NCI-H1694 (cell line): ENCODE measurements around the gene ACVR2A.

Experiments used
- DNase-seq: peaks from one replicate; lab custom pipeline; 2025; lab: John Stamatoyannopoulos, UW

Gene ACVR2A

GRCh38 chr2:147855316-147855715 is 10.5 kb downstream of the ACVR2A start:
- DNase-seq, result no peak

DNA sequence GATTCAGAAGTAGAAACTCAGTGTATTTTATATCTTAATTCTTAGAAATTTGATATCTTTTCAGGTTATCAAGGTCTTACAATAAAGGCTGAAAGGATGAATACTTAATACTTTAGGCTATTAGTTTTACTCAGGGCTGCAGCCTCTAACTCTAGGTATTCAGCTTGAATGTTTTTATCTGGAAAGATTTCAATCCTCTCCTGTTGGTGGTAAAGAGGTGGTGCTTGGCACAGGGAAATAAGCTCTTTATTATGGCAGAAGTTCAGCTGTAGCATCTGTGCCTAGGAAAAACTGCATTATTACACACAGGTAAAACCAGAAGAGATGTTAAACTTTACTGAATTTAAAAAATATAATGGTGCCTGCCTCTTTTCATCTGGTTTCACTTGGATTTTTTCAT is 11.1 kb downstream of the ACVR2A start:
- no peak for DNase-seq

GRCh38 chr2:147860009-147860408 is 15.2 kb downstream of the ACVR2A start:
- no peak for DNase-seq

DNA sequence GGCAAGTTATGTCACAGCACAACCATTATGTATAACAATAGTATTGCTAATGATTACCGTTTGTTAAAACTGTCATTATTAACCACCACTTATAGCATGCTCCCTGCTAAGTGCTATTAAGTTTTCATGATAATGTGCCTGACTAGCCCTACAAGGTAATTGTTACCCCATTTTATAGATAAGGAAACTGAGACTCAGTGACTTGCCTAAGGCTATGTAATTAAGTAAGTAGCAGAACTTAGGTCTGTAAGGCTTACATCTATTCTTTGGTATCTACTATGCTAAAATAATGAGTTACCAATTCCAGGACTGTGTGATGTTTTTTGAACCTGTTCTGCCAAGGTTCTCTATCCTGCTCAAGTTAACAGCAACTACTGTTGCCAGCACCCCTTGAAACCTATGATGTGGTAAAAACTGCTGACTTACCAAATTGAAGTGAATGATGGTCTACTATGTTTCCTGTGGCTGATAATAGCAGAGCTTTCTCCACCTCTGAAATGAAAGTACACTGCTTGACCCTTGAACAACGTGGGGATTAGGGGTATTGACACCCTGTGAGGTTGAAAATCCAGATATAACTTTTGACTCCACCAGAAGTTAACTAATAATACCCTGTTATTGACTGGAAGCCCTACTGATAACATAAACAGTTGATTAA is 18.2 kb downstream of the ACVR2A start:
- DNase-seq, result no peak

GRCh38 chr2:147863835-147864234 is 19.0 kb downstream of the ACVR2A start:
- DNase-seq, result no peak

GRCh38 chr2:147865560-147865959 is 20.7 kb downstream of the ACVR2A start:
- DNase-seq, result no peak

GRCh38 chr2:147867050-147867449 is 22.2 kb downstream of the ACVR2A start:
- no peak for DNase-seq

DNA sequence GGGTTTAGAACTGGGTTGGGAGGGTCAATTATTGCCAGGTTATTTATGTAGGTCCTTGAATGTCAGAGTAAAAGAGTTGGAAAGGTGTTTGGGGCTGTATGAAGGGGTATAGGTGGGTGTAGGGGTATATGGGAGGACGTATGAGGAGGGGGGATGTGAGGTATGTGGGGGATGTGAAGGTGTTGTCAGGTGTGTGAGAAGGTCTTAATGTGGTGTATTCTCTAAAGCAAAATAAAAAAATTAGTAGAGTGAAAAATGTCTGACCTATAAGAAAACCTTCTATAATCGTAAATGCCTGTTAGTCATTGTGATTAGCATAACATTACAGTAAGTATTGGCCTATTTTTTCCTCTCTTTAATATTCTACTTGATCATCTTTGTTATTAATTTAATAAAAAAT is 25.1 kb downstream of the ACVR2A start:
- no peak for DNase-seq

GRCh38 chr2:147872967-147873366 is 28.1 kb downstream of the ACVR2A start:
- no peak for DNase-seq

DNA sequence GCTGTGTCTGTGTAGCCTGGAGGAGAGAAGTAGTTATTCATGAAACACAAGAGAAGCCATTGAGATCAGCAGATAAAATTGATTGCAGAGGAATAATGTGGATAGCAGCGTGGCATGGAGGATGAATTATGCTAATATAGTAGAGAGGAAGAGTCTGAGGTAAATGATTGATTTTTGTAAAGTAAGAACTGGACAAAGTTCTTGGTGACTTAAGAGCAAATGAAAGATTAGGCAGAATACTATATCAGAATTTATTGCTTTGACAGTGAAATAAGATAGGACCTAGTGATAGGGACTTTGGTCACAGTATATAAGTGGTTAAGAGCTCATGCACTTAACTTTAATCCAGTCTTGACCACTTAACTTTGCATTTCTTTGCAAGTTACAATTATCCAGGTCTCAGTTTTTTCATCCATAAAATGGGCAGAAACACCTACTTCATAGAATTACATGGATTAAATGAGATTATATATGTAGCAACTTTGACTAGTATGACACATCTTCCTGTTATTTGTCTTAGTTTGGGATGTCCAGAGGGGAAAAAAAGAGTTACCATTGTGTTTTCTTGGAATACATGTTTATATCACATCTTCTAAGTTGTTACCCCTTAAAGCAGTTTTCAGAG is 29.1 kb downstream of the ACVR2A start:
- no peak for DNase-seq

- no peak for DNase-seq
Observed at GRCh38 chr2:147879846-147880245, 35.0 kb downstream of the ACVR2A start.

- DNase-seq, result no peak
Observed at GRCh38 chr2:147882631-147883030, 37.8 kb downstream of the ACVR2A start.

DNA sequence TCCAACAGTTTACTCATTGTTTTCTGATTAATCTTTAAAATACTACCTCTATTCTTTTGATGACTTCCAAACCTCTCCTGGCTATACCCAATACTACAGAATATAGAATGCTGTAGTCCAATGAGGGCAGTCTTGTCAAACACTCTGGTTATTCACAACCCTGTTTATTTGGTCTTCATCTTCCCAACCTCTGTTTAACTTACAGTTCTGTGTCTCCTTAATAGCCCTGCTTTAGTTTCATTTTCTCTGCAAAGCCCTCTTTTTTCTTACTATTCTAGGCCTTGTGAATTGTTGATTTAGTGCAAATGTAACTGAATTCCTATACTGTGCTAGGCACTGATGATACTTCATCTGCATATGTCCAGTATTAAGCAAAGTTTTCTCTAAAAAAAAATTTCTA is 40.0 kb downstream of the ACVR2A start:
- no peak for DNase-seq

DNA sequence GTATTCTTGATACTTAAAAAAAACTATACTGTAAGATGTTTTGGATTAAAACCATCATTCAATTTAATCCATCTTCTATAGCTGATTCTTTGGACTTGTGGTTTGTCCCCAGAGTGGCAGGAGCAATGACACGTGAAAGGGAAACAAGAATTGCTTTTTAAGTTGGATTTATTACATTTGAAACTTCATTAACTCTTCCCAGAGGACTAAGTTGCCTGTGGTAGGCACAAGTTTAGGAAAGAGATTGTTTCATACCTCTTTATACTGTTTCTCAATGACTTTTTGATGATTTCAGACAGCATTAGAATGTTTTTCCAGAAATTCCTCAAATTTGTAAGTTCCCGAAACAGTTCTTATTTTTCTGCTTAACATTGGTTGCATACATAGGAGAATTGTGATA is 41.3 kb downstream of the ACVR2A start:
- no peak for DNase-seq

DNA sequence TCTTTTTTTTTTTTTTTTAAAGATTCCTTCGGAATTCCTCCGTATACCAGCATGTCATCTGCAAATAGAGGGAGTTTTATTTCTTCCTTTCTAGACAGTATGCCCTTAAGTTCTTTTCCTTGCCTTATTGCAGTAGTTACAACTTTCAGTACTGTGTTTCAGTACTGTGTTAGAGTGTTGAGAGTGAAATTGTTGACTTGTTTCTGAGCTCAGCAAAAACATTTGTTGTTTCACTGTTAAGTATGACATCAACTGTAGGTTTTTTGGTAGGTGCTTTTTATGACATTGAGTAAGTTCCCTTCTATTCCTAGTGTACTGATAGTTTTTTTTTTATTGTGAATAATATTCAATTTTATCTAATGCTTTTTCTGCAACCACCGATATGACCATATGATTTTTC is 43.9 kb downstream of the ACVR2A start:
- DNase-seq, result no peak

- DNase-seq, result no peak
Observed at GRCh38 chr2:147904051-147904450, 59.2 kb downstream of the ACVR2A start.

DNA sequence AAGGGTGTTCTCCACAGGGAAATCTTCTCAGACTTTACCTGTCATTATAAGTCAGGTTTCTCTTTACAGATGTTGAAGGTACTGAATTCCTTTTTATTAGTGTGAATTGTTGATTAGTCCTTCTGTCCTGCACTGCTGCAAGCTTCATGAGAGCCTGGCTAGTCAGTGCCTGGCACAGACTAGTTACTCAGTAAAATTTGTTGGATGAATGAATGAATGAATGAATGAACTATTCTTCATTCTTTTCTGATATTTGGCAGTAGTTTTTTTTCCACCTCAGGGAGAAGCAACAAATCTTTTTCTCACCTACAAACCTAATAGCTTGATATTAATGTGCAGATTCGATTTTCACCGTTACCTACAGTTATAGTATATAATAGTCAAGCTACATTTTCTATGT is 64.3 kb downstream of the ACVR2A start:
- no peak for DNase-seq

GRCh38 chr2:147910990-147911473 is 66.2 kb downstream of the ACVR2A start:
- peak; percentile 80 for DNase-seq

- peak; percentile 17 for DNase-seq
Observed at GRCh38 chr2:147913701-147914480, 69.1 kb downstream of the ACVR2A start.

GRCh38 chr2:147916067-147916466 is 71.2 kb downstream of the ACVR2A start:
- DNase-seq, result no peak

DNA sequence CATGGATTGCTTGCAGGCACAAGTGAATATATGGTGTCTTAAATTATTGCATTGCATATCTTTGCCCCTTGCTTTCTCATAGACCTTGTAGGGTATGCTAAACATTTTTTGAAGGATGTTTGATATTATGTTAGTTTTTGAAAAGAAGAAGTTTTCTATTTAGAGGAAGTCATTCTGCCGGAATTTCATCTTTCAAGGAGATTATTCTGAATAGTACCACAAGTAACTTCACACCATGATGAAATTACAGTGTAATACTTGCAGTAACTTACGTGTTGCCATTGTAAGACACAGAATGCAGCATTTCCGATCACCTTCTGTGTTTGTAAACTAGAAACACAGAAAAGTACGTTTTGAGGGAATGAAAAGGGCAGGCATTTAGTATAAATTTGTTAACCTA is 71.9 kb downstream of the ACVR2A start:
- DNase-seq, result no peak

DNA sequence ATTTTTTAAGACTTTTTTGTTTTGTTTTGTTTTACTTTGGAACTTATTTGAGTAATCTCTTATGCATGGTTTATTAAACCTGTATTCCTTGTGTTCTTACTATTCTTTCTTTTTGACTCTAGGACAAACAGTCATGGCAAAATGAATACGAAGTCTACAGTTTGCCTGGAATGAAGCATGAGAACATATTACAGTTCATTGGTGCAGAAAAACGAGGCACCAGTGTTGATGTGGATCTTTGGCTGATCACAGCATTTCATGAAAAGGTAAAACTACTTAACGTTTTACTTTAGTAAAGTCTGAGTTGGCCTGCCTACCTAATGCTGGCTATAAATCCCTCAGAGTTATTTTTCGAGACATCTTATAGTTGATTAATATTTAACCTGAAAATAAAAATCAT is 72.3 kb downstream of the ACVR2A start:
- DNase-seq, result no peak

GRCh38 chr2:147923846-147924245 is 79.0 kb downstream of the ACVR2A start:
- no peak for DNase-seq
